AG10803 (cell line): Measurements from ENCODE around the gene ARHGEF10L.

Experiments used
- DNase-seq: peaks from one replicate; pipeline ENCODE4 v3.0.0; 2010; ENCODE audit warnings: low read depth
- H3K4me3 ChIP-seq: 2 replicates; pipeline ENCODE4 v1.5.1; 2011; ENCODE audit warnings: mild to moderate bottlenecking, low read length, control low read depth
- TF ChIP-seq, protein P1 (sequence below): conservative IDR thresholded peaks from 2 replicates; pipeline ENCODE4 v1.5.1; 2011; ENCODE audit warnings: mild to moderate bottlenecking, low read length, control low read depth, inconsistent platforms

Gene ARHGEF10L

GRCh38 chr1:17570228-17570627 is 30.7 kb downstream of the ARHGEF10L start:
- no peak overlapping the region for H3K4me3 ChIP-seq
- no peak for DNase-seq
- TF ChIP-seq, protein P1, sequence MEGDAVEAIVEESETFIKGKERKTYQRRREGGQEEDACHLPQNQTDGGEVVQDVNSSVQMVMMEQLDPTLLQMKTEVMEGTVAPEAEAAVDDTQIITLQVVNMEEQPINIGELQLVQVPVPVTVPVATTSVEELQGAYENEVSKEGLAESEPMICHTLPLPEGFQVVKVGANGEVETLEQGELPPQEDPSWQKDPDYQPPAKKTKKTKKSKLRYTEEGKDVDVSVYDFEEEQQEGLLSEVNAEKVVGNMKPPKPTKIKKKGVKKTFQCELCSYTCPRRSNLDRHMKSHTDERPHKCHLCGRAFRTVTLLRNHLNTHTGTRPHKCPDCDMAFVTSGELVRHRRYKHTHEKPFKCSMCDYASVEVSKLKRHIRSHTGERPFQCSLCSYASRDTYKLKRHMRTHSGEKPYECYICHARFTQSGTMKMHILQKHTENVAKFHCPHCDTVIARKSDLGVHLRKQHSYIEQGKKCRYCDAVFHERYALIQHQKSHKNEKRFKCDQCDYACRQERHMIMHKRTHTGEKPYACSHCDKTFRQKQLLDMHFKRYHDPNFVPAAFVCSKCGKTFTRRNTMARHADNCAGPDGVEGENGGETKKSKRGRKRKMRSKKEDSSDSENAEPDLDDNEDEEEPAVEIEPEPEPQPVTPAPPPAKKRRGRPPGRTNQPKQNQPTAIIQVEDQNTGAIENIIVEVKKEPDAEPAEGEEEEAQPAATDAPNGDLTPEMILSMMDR, result no peak

DNA sequence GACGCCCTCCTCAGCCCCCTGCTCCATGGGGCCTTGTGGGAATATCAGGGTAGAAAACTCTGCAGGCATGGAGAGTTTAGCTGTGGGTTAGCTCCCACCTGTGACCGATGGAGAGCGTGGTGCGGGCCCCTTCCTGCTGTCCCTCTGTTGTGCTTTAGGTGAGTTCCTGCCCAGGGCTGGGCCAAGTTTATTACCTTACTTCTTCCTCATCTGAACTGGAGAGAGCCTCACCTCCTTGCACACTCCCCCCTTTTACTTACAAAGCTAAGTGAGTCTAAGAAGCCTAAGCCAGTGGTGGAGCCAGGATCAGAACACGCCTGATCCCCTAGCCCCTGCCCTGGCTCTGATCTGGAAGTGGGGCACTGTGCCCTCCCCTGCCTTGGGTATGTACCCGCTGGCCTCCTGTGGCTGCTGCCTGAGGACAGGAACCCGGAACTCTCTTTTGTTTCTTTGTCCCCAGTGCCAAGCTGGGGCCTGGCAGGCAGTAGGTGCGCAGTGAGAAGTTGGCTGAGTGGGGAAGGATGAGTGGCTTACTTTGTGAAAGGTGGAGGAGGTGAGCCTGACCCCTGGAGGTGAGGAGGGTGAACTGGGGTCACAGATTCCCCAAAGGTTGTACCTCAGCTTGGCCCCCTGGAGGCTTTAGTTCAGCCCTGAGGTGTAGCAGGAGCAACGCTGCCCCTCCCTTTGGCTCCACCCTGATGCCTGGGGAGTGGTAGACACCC is 32.9 kb downstream of the ARHGEF10L start:
- DNase-seq, result no peak
- TF ChIP-seq, protein P1, result 0 out of 2 replicates have a peak, but pooled peaks have one; percentile 16
- H3K4me3 ChIP-seq, result no peak overlapping the region

- H3K4me3 ChIP-seq, result no peak overlapping the region
- TF ChIP-seq, protein P1, result no peak
- no peak for DNase-seq
Observed at GRCh38 chr1:17573518-17574041, 34.1 kb downstream of the ARHGEF10L start.

DNA sequence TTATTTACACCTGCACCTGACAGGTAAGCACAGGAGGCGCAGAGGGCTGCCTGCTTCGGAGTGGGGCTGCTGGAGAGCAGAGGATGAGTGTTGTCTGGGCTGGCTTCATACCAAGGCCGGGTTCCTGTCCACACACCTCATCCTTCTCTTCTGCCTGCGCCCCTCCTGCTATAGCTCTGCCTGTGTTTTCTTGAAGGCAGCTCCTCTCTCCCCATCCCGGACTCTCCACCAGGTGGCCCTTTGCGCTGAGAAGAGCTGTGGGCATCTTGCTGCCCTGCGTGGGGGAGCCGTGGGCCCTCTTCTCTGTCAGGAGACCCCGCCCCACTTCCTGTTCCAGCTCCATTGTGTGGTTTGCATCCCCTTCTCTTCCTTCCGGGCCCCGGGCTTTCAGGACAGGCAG is 35.0 kb downstream of the ARHGEF10L start:
- TF ChIP-seq, protein P1, result no peak
- no peak overlapping the region for H3K4me3 ChIP-seq
- no peak for DNase-seq

- TF ChIP-seq, protein P1, result no peak
- no peak for DNase-seq
- H3K4me3 ChIP-seq, result no peak overlapping the region
Observed at GRCh38 chr1:17575797-17576518, 36.5 kb downstream of the ARHGEF10L start.

DNA sequence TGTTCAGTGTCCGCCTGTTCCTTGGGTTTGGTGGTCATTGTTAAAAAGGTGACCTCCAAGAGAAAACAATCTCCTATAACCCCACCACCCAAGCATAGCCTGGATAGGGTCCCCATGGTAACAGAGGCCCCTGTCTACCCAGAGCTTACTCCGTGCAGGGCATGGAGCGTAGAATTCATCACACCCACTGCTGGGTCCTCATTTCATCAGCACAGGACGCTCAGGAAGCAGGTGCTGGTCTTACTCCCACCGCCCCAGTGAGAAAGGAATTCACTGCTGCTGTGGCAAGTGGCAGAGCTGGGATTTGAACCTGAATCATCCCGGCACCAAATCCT is 37.0 kb downstream of the ARHGEF10L start:
- no peak for DNase-seq
- no peak overlapping the region for H3K4me3 ChIP-seq
- TF ChIP-seq, protein P1, result no peak

DNA sequence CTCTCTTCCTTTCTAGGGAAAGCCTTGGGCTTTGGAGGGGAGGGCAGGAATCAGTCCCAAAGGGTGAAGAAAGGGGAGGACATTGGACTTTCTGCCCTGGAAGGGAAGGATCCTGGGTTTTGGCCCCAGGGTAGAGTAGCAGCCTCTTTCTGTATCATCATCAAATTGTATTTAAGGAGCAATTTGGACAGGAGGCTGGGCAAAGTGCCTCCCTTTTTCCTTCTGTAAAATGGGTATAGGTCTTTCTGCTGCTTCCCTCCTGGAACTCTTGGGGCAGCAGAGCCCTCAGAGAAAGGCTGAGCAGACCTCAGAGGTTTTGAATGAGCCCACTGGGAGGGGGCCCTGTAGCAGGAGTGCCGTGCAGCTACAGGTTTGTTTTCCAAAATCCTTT is 38.4 kb downstream of the ARHGEF10L start:
- H3K4me3 ChIP-seq, result no peak overlapping the region
- TF ChIP-seq, protein P1, result no peak
- DNase-seq, result no peak
